Renal cortex interstitium (tissue), 15 donors: ENCODE data around the gene PBX2. TPM values are rescaled to one million over a fixed set of nuclear protein-coding genes. Genes with fewer than 3 reads are reported as not detected.

Experiments used
- DNase-seq, 11 donors: peaks; one replicate each; pipeline ENCODE4 v3.0.0-alpha.2; 2013; ENCODE audit warnings: low read depth in 9 of 11, low spot score in 4 of 11; ENCODE audit errors: extremely low read depth in 1 of 11
- long read RNA-seq, 16 experiments: transcript quantifications; one replicate each; lab custom pipeline, GENCODE V29; 2026
- polyA plus RNA-seq, 3 donors: library from polyadenylated mRNA; unstranded; fragments of 120-200 nt; gene quantifications; one replicate each; pipeline ENCODE4 v1.2.1, GENCODE V29; 2013; ENCODE audit not compliant: insufficient read length in 3 of 3

Gene PBX2, protein sequence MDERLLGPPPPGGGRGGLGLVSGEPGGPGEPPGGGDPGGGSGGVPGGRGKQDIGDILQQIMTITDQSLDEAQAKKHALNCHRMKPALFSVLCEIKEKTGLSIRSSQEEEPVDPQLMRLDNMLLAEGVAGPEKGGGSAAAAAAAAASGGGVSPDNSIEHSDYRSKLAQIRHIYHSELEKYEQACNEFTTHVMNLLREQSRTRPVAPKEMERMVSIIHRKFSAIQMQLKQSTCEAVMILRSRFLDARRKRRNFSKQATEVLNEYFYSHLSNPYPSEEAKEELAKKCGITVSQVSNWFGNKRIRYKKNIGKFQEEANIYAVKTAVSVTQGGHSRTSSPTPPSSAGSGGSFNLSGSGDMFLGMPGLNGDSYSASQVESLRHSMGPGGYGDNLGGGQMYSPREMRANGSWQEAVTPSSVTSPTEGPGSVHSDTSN
- polyA plus RNA-seq: 100 to 1,000 TPM; 173 to 193 (median 191) TPM
- long read RNA-seq, donor 1, transcript PBX2-201 (9 exons, 3,205 nt): major isoform, 7 of 7 reads
- long read RNA-seq, donor 1, partial matches to known transcripts: 0 of 7 reads
- long read RNA-seq, donor 1, other reads (novel, unspliced or antisense): 0 of 7 reads
- long read RNA-seq, donor 2, transcript PBX2-201 (9 exons, 3,205 nt): major isoform, 5 of 8 reads
- long read RNA-seq, donor 2, partial matches to known transcripts: 0 of 8 reads
- long read RNA-seq, donor 2, other reads (novel, unspliced or antisense): 0 of 8 reads
- long read RNA-seq, donor 3, transcript PBX2-201 (9 exons, 3,205 nt): major isoform, 8 of 19 reads
- long read RNA-seq, donor 3, partial matches to known transcripts: 5 of 19 reads
- long read RNA-seq, donor 3, other reads (novel, unspliced or antisense): 0 of 19 reads
- long read RNA-seq, donor 4, transcript PBX2-201 (9 exons, 3,205 nt): major isoform, 7 of 11 reads
- long read RNA-seq, donor 4, partial matches to known transcripts: 0 of 11 reads
- long read RNA-seq, donor 4, other reads (novel, unspliced or antisense): 0 of 11 reads
- long read RNA-seq, donor 5: 0 reads
- long read RNA-seq, donor 6, transcript PBX2-201 (9 exons, 3,205 nt): major isoform, 11 of 35 reads
- long read RNA-seq, donor 6, partial matches to known transcripts: 16 of 35 reads
- long read RNA-seq, donor 6, other reads (novel, unspliced or antisense): 5 of 35 reads
- long read RNA-seq, donor 7, transcript PBX2-201 (9 exons, 3,205 nt): major isoform, 5 of 15 reads
- long read RNA-seq, donor 7, partial matches to known transcripts: 9 of 15 reads
- long read RNA-seq, donor 7, other reads (novel, unspliced or antisense): 0 of 15 reads
- long read RNA-seq, donor 8: 0 reads
- long read RNA-seq, donor 9, transcript PBX2-201 (9 exons, 3,205 nt): major isoform, 9 of 19 reads
- long read RNA-seq, donor 9, partial matches to known transcripts: 10 of 19 reads
- long read RNA-seq, donor 9, other reads (novel, unspliced or antisense): 0 of 19 reads
- long read RNA-seq, donor 10, partial matches to known transcripts: 0 of 4 reads
- long read RNA-seq, donor 10, other reads (novel, unspliced or antisense): 0 of 4 reads
- long read RNA-seq, donor 11, transcript PBX2-201 (9 exons, 3,205 nt): major isoform, 7 of 7 reads
- long read RNA-seq, donor 11, partial matches to known transcripts: 0 of 7 reads
- long read RNA-seq, donor 11, other reads (novel, unspliced or antisense): 0 of 7 reads
- long read RNA-seq, donor 12, partial matches to known transcripts: 0 of 3 reads
- long read RNA-seq, donor 12, other reads (novel, unspliced or antisense): 0 of 3 reads
- long read RNA-seq, donor 13: 0 reads
- long read RNA-seq, donor 14, transcript PBX2-201 (9 exons, 3,205 nt): major isoform, 5 of 5 reads
- long read RNA-seq, donor 14, partial matches to known transcripts: 0 of 5 reads
- long read RNA-seq, donor 14, other reads (novel, unspliced or antisense): 0 of 5 reads
- long read RNA-seq, donor 15, transcript PBX2-201 (9 exons, 3,205 nt): major isoform, 6 of 11 reads
- long read RNA-seq, donor 15, partial matches to known transcripts: 5 of 11 reads
- long read RNA-seq, donor 15, other reads (novel, unspliced or antisense): 0 of 11 reads
- long read RNA-seq, donor 16, transcript PBX2-201 (9 exons, 3,205 nt): major isoform, 22 of 48 reads
- long read RNA-seq, donor 16, partial matches to known transcripts: 21 of 48 reads
- long read RNA-seq, donor 16, other reads (novel, unspliced or antisense): 0 of 48 reads

DNA sequence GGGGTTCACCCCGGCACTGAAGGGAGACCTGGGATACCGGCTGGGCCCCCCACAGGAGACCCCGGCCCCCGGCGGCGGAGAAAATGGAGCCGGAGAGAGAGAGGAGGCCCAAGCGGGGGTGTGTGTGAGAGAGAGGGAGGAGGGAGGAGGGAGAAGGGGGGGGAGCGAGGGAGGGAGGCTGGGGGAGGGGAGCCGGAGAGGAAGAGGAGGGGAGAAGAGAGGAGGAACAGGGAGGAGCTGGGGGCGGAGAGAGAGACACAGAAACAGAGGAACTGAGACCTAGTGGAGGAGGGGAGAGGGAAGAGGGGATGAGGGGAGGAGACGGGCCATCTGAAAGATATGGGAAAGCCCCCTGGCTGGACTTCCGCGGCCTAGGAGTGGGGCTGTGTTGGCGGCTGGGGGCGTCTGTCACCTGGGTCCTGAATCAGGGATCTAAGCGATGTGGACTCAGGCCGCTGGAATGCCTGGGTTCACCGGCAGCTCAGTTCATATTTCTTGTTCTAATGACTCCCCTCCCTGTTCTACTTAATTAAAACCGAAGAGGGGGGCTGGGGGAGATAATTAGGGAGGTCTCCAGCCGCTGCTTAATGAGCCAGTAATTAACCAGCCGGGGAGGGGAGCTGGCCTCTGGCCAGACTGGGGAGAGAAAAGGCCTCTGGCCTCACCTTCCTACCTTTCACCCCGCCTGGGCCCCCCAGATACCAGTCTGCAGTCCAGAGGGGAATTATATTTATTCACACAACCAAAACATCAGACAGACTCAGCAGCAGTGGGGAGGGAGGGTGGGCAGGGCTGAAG, at the start of gene PBX2:
Gene PBX2 (minus strand): TSS at position 149 of the 798 bp plus-strand sequence. CDS start 287 bp downstream, outside the sequence.
- peak in 10 of 11 donors; percentile 83 to 95 (median 90) for DNase-seq

DNA sequence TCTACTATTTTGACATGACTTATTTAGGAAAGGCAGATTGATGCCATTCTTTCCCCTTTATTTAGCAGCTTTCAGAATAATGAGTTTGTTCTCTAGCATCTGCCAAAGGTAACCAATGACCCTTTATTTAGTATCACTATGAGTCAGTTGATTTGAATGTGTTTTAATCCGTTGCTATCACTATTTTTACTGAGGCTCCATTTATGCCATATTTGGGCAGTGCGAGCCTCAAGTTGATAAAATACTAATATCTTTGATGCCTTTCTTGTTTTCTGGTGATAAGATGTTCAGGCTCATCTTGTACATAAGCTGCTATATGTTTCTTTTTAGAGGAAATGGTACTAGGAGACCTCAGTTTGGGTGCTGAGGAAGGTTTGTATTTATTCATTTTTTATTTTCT, 49.5 kb upstream of the PBX2 start:
- DNase-seq: no peak

DNA sequence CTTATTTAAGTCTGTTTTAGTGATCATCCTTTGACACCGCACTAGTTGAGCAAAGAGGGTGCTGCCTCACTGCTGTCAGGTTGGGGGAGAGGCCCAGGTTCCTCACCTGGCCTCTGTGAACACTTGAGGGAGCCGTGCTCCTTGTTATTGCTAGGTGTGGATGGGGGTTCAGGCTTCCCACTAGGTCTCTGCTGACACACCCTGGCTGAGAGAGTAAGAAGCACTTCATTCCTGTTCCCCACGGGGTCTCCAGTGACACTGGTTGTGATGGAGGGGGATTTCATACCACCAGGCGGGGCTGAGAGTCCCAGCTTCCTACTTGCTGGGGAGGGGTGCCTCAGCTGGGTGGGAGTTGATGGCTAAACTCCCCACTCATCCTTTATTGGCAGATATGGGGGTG, 44.9 kb upstream of the PBX2 start:
- DNase-seq: no peak

DNA sequence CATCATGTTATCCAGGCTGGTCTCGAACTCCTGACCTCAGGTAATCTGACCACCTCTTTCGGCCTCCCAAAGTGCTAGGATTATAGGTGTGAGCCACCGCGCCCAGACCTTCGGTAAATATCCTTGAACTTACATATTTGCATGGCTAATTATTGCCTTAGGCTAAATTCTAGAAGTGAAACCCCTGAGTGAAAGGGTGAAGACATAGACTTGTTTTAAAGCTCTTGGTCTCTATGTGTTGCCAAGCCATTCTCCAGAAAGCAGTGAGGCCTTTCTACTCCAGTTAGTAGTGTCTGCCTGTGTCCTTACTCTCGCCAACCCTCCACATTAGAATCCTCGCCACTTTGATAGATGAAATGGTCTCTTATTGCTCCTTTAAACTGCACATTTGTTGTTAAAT, 36.4 kb upstream of the PBX2 start:
- DNase-seq: no peak

DNA sequence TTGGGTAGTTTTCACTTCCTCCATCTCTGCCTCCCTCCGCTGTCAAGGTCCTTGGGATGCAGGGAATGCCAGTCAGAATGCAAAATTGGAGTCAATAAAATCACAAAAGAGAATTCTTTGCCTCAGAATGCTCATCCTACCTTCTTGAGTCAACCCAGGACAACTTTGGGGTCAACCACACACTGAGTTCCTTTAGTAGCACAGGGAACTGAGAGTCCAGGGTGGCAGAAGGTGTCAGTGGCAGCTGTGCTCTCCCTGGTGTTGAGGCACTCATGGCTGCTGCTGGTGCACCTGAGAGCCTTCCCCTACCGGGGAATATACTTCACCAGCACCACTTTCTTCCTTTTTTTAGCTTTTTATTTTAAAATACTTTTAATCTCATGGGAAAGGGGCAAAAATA, 34.7 kb upstream of the PBX2 start:
- DNase-seq: no peak

DNA sequence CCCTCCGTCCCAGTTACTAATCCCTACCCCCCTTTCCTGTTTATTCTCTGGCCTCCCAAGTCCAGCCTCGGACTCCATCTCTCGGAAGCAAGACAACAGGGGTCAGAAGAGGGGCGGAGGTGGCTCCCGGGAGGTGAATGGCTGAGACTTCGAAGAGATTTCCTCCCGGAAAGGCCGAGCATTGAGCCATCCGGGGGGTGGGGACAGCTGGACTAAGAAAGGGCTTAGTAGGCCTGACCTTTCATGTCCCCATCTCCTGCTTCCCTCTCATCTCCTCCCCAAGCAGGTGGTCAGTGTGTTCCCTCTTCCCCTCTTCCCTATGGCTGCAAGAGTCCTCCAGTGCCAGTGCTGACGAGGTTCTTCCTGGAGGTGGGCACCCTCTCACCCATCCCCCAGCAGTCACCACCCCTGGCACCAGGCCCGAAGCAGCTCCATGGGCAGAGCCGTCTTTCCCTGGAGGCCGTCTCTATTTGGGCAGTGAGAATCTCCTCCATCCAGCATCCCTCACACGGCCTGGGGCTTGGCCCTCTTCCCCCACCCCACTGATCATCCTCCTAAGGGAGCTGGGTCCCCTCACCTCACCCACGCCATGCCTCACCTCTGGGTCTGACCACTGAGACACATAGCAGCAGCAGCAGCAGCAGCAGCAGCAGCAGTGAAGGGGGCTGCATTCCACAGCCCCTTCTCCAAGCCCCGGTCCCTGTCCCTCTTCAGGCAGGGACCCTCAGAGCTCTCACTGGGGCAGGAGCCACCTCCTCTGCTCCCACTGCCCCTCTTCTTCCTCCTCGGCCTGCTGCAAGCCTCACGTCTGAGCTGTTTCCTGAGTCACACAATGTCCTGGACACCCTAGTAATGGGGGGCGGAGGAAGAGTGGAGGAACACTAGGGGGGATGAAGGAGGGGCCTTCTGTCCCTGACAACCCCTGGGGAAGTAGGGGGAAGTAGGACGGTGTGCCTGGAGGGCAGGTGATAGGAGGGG, 33.5 kb upstream of the PBX2 start, which contains the start of gene NOTCH4:
Gene NOTCH4 (minus strand): TSS at position 810 of the 978 bp plus-strand sequence. CDS start 139 bp downstream, at position 671.
- DNase-seq: no peak

DNA sequence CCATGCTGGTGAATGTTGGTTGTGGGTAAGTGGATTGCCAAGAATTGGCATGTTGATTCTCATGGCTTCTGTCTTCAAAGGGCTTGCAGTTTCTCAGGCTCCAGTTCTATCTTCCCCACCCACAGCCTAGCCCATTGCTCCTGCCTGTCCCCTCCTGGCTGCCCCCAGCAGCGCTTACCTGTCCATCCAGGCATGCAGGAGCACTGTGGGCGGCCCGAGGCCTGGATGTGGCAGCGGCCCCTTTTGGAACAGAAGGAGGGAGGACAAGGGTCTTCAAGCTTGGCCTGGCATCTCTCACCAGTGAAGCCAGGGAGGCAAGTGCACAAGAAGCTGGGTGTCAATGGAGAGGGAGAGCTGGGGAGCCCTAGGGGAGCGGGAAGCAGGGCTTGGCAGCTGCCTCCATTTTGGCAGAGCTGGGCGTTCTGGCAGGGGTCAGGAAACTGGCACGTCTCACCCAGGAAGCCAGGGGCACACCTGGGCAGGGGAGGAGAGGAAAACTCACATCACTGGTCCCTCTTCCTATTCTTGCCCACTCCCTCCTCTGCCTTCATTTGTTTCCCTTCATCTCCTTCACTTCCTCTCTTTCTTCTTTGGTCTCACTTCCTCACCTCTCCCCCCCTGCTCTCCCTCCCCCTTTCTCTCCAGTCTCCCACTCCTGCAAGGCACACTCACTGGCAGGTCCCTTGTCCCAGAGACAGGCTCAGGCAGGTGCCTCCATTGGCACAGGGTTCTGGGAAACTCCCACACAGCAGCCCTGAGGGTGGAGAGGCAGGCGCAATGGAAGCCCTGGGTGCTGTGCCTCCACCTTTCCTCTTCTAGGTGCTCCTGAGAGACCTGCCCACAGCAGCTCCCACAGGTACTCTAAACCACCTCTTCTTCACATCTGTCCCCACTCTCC, 32.6 kb upstream of the PBX2 start:
- DNase-seq: no peak

DNA sequence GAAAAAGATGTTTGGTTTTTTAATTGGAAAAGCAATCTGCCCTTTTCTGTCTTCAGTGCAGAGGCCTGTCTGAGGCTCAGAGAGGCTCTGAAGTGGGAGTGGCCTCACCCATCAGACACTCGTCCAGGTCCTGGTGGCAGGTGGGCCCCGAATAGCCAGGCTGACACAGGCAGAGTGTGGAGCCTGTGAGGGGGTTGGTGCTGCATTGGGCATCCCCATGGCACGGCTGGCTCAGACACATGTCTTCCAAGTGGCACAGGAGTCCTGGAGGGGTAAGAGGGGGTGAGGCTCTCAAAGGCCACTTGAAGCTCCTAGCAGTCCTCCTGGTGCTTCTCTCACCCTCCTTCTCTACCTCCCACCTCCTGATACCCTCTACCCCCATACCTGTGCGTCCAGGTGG, 30.0 kb upstream of the PBX2 start:
- DNase-seq: no peak

DNA sequence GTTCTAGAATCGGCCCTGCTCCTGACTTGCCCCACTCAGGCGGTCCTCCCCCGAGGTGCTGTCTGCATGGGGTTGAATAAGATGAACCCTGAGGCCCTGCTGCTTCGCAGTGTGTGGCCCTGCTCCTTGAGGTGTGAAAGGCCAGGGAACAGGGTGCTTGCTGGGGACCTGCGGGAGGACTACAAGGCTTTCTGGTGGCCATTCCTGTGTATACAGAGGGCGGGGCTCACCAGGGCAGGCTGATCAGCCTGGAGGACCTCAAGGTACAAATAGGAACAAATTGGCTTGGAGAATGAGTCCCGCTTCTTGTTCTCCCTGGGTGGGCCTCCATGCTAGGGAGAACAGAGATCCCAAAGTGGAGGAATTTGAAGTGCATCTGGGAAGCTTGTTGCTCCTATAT, 28.2 kb upstream of the PBX2 start:
- DNase-seq: no peak

DNA sequence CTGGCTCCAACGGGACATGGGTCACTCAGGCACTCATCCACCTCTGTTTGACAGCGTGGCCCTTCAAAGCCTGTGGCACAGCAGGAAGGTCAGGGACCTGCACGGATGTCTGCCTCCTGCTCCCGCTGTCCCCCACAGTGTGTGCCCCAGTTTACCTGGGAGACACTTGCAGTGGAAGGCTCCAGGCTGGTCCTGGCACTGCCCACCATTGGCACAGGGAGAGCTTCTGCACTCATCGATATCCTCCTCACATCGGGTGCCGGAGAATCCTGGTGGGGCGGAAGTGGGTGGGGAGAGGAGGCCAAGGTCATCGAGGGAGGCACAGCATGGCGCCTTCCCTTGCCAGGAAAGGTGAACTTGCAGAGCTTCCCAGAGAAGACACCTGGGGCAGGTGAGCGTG, 27.0 kb upstream of the PBX2 start:
- DNase-seq: no peak

DNA sequence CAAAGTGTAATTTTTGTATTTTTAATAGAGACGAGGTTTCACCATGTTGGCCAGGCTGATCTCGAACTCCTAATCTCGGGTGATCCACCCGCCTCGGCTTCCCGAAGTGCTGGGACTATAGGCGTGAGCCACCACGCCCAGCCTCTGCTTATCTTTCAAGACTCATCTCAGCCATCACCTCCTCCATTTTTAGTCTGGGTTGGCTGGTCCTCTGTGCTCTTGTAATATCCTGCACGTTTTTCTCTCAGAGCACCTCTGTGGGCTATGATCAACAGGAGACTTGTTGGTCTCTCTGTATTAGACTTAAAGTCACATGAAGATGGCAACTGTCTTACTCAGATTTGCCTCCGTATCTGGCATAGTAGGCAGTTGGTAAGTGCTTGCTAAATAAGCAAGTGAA, 26.3 kb upstream of the PBX2 start:
- no peak for DNase-seq

DNA sequence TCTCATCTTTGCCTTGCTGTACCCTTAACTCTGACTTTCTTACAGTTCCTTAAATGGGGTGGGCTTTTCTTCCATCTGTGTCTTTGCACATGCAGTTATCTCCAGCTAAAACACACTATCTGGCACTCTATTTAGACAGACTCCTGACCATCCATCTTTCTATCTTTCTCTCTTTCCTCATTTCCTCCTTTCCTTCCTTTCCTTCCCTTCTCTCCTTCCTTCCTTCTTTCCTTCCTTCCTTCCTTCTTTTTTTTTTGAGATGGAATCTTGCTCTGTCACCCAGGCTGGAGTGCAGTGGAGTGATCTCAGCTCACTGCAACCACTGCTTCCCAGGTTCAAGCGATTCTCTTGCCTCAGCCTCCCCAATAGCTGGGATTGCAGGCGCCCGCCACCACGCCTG, 25.6 kb upstream of the PBX2 start:
- no peak for DNase-seq

DNA sequence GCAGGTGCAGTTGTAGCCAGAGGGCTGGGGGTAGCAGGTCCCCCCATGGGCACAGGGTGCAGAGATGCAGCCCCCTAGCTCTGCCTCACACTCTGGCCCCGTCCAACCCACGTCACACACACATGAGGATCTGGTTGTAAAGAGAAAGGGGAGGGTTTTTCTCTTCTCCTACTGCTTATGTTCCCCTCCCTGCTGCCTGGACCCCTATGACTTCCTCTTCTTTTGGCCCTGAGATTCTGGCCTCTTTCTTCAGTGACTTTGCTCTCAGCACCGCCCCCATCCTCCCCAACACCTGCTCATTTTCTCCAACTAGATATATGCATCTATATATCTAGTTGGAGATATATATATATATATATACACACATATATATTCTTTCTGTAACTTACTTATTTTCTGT, 24.1 kb upstream of the PBX2 start:
- DNase-seq: no peak

DNA sequence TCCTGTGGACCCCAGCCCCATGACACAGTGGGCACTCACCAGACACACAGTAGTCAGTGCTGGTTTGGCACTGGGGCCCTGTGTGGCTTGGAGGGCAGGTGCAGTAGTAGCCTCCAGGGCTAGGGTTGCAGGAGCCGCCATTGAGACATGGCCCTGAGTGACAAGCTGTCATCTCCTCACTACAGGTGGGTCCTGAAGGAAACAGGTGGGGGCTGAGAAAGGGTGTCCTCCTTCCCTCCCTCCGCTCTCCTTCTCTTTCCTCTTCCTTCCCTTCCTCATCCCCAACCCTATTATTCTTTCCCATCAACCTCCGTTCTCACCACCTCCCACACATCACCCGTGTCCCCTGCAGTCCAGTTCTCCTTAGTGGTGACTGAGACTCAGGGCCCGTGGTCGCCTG, 23.6 kb upstream of the PBX2 start:
- no peak for DNase-seq
